HepG2 (cell line): ENCODE results near the gene XKR7. TPM values are rescaled to one million over a fixed set of nuclear protein-coding genes. Genes with fewer than 3 reads are reported as not detected.

Experiments used
- CENPX ChIP-seq: sonication (generic); formaldehyde crosslinking; IDR thresholded peaks from 2 replicates; pipeline ENCODE4 v1.9.0; 2021; ENCODE audit warnings: mild to moderate bottlenecking, missing genetic modification reagents, moderate library complexity
- ETV5 ChIP-seq: IDR thresholded peaks from 2 replicates; pipeline ENCODE4 v1.6.1; 2018; ENCODE audit warnings: missing biosample characterization, missing genetic modification reagents, inconsistent platforms, borderline replicate concordance
- EZH2 ChIP-seq: conservative IDR thresholded peaks from 2 replicates; pipeline ENCODE4 v1.6.1; 2012; ENCODE audit warnings: mild to moderate bottlenecking, low read depth, low read length, moderate library complexity
- NCOR1 ChIP-seq: fragments of 200-600 bp; sonication (generic); IDR thresholded peaks from 2 replicates; pipeline ENCODE4 v1.7.0; 2017; ENCODE audit warnings: antibody characterized with exemption, low read length, borderline replicate concordance
- ONECUT2 ChIP-seq: sonication (generic); formaldehyde crosslinking; IDR thresholded peaks from 2 replicates; pipeline ENCODE4 v1.4.0; 2020; ENCODE audit warnings: missing genetic modification reagents
- PAX8 ChIP-seq: sonication (generic); formaldehyde crosslinking; IDR thresholded peaks from 2 replicates; pipeline ENCODE4 v1.8.0; 2022; ENCODE audit warnings: mild to moderate bottlenecking, missing genetic modification reagents, borderline replicate concordance
- SRSF1 ChIP-seq: fragments of 200-400 bp; formaldehyde crosslinking; optimal IDR thresholded peaks from 2 replicates; pipeline ENCODE3; 2017; ENCODE audit warnings: mild to moderate bottlenecking, low read depth, low read length, moderate library complexity
- STAG1 ChIP-seq: sonication (generic); formaldehyde crosslinking; IDR thresholded peaks from 2 replicates; pipeline ENCODE4 v1.4.0; 2020; ENCODE audit warnings: missing genetic modification reagents
- TCF7L2 ChIP-seq: IDR thresholded peaks from 2 replicates; pipeline ENCODE4 v1.6.1; 2011; ENCODE audit warnings: mild to moderate bottlenecking, low read depth, low read length, moderate library complexity
- ZNF230 ChIP-seq: sonication (generic); formaldehyde crosslinking; IDR thresholded peaks from 2 replicates; pipeline ENCODE4 v1.4.0; 2020; ENCODE audit warnings: mild to moderate bottlenecking, missing genetic modification reagents
- ZNF546 ChIP-seq: sonication (generic); formaldehyde crosslinking; conservative IDR thresholded peaks from 2 replicates; pipeline ENCODE4 v1.8.1; 2023; ENCODE audit warnings: mild to moderate bottlenecking, missing genetic modification reagents
- ZNF629 ChIP-seq: sonication (generic); formaldehyde crosslinking; conservative IDR thresholded peaks from 2 replicates; pipeline ENCODE4 v1.5.0; 2020; ENCODE audit warnings: missing genetic modification reagents
- polyA plus RNA-seq, 8 experiments: library from polyadenylated mRNA; depleted of rRNA in 3 of 8; stranded (reverse) in 7 of 8; unstranded in 1 of 8; fragments of >200 nt; fragmentation: Illumina TruSeq in 4 of 8; extraction: Trizol in 4 of 8; gene quantifications; 2 replicates each; pipeline versions ENCODE4 v1.2.1 to v1.2.3, GENCODE V29; 2011 to 2016; ENCODE audit warnings: low read depth in 4 of 8, missing spikeins in 1 of 8, mixed read lengths in 1 of 8; ENCODE audit not compliant: insufficient read depth in 1 of 8
- total RNA-seq, 5 experiments: library from RNA; depleted of rRNA; stranded (reverse); fragments of >200 nt; fragmentation: Illumina TruSeq; extraction: Trizol; gene quantifications; 2 replicates each; pipeline ENCODE4 v1.2.3, GENCODE V29; 2016; ENCODE audit warnings: low read depth in 1 of 5
- TF ChIP-seq, protein P1 (sequence below): sonication (generic); formaldehyde crosslinking; IDR thresholded peaks from 2 replicates; pipeline ENCODE4 v1.8.0; 2022; ENCODE audit warnings: missing genetic modification reagents, mild to moderate bottlenecking, moderate library complexity, borderline replicate concordance
- TF ChIP-seq, protein P2 (sequence below): sonication (generic); formaldehyde crosslinking; IDR thresholded peaks from 2 replicates; pipeline ENCODE4 v1.9.0; 2021; ENCODE audit warnings: missing genetic modification reagents, borderline replicate concordance
- TF ChIP-seq, protein P3 (sequence below): sonication (generic); formaldehyde crosslinking; IDR thresholded peaks from 2 replicates; pipeline ENCODE4 v1.8.1; 2022; ENCODE audit warnings: low read depth, mild to moderate bottlenecking, missing genetic modification reagents
- TF ChIP-seq, protein P4 (sequence below), 2 experiments: sonication (generic) in 1 of 2; formaldehyde crosslinking in 1 of 2; IDR thresholded peaks; 2 replicates each; pipeline versions ENCODE4 v1.4.0 to v1.6.1; 2016 to 2020; ENCODE audit warnings: borderline replicate concordance in 1 of 2, low read depth in 1 of 2, mild to moderate bottlenecking in 1 of 2, missing genetic modification reagents in 1 of 2

Gene XKR7
- total and polyA plus RNA-seq, 2 of the 13 experiments (the other 11 are each of a cell fraction or from before 2014, with no cell fraction given), result not detected

DNA sequence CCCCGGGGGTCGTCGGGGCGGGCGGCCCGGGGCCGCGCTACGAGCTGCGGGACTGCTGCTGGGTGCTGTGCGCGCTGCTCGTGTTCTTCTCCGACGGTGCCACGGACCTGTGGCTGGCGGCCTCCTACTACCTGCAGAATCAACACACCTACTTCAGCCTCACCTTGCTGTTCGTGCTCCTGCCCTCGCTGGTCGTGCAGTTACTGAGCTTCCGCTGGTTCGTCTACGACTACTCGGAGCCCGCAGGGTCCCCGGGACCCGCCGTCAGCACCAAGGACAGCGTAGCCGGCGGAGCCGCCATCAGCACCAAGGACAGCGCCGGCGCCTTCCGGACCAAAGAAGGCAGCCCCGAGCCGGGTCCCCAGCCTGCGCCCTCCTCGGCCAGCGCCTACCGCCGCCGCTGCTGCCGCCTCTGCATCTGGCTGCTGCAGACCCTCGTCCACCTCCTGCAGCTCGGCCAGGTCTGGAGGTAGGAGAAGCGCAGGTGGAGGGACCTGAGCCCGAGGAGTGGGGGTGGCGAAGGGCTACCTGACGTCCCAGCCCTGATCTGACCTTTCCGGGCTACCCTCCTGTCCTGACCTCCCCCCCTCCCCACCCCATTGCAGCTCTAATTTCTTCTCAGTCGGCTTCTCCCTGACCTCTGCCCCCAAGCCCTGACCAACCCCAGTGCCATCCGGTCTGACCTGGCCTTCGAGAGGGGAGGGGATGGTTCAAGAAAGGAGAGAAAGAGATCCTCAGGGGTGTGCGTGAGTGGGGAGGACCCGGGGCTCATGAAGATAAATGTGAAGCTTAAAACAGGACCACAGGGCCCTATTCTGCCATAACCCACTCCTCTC is 558 bp downstream of the XKR7 start (continued):
- TF ChIP-seq, protein P1, sequence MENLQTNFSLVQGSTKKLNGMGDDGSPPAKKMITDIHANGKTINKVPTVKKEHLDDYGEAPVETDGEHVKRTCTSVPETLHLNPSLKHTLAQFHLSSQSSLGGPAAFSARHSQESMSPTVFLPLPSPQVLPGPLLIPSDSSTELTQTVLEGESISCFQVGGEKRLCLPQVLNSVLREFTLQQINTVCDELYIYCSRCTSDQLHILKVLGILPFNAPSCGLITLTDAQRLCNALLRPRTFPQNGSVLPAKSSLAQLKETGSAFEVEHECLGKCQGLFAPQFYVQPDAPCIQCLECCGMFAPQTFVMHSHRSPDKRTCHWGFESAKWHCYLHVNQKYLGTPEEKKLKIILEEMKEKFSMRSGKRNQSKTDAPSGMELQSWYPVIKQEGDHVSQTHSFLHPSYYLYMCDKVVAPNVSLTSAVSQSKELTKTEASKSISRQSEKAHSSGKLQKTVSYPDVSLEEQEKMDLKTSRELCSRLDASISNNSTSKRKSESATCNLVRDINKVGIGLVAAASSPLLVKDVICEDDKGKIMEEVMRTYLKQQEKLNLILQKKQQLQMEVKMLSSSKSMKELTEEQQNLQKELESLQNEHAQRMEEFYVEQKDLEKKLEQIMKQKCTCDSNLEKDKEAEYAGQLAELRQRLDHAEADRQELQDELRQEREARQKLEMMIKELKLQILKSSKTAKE (CRISPR knock-in tag), result peak; percentile 100
- peak; percentile 100 for TF ChIP-seq ZNF230 (CRISPR knock-in tag)
- no peak for TF ChIP-seq TCF7L2
- TF ChIP-seq ONECUT2, result peak; percentile 99
- no peak for TF ChIP-seq NCOR1
- peak; percentile 79 for TF ChIP-seq STAG1 (CRISPR knock-in tag)
- TF ChIP-seq ZNF546 (CRISPR knock-in tag), result peak; percentile 100
- 0 out of 2 replicates have a peak, but pooled peaks have one; percentile 40 for TF ChIP-seq EZH2
- TF ChIP-seq, protein P2, sequence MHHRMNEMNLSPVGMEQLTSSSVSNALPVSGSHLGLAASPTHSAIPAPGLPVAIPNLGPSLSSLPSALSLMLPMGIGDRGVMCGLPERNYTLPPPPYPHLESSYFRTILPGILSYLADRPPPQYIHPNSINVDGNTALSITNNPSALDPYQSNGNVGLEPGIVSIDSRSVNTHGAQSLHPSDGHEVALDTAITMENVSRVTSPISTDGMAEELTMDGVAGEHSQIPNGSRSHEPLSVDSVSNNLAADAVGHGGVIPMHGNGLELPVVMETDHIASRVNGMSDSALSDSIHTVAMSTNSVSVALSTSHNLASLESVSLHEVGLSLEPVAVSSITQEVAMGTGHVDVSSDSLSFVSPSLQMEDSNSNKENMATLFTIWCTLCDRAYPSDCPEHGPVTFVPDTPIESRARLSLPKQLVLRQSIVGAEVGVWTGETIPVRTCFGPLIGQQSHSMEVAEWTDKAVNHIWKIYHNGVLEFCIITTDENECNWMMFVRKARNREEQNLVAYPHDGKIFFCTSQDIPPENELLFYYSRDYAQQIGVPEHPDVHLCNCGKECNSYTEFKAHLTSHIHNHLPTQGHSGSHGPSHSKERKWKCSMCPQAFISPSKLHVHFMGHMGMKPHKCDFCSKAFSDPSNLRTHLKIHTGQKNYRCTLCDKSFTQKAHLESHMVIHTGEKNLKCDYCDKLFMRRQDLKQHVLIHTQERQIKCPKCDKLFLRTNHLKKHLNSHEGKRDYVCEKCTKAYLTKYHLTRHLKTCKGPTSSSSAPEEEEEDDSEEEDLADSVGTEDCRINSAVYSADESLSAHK (CRISPR knock-in tag), result peak; percentile 100
- TF ChIP-seq SRSF1, result peak; percentile 96
- TF ChIP-seq ETV5 (CRISPR knock-in tag), result peak; percentile 100
- peak; percentile 96 for TF ChIP-seq ZNF629 (CRISPR knock-in tag)
- TF ChIP-seq, protein P3, sequence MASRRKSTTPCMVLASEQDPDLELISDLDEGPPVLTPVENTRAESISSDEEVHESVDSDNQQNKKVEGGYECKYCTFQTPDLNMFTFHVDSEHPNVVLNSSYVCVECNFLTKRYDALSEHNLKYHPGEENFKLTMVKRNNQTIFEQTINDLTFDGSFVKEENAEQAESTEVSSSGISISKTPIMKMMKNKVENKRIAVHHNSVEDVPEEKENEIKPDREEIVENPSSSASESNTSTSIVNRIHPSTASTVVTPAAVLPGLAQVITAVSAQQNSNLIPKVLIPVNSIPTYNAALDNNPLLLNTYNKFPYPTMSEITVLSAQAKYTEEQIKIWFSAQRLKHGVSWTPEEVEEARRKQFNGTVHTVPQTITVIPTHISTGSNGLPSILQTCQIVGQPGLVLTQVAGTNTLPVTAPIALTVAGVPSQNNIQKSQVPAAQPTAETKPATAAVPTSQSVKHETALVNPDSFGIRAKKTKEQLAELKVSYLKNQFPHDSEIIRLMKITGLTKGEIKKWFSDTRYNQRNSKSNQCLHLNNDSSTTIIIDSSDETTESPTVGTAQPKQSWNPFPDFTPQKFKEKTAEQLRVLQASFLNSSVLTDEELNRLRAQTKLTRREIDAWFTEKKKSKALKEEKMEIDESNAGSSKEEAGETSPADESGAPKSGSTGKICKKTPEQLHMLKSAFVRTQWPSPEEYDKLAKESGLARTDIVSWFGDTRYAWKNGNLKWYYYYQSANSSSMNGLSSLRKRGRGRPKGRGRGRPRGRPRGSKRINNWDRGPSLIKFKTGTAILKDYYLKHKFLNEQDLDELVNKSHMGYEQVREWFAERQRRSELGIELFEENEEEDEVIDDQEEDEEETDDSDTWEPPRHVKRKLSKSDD (CRISPR knock-in tag), result peak; percentile 100
- peak; percentile 100 for TF ChIP-seq CENPX (CRISPR knock-in tag)
- TF ChIP-seq, protein P4, sequence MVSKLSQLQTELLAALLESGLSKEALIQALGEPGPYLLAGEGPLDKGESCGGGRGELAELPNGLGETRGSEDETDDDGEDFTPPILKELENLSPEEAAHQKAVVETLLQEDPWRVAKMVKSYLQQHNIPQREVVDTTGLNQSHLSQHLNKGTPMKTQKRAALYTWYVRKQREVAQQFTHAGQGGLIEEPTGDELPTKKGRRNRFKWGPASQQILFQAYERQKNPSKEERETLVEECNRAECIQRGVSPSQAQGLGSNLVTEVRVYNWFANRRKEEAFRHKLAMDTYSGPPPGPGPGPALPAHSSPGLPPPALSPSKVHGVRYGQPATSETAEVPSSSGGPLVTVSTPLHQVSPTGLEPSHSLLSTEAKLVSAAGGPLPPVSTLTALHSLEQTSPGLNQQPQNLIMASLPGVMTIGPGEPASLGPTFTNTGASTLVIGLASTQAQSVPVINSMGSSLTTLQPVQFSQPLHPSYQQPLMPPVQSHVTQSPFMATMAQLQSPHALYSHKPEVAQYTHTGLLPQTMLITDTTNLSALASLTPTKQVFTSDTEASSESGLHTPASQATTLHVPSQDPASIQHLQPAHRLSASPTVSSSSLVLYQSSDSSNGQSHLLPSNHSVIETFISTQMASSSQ (IDR thresholded peaks at IDR 0.05; ENCODE audit: low read depth), result no peak
- TF ChIP-seq, protein P4 (CRISPR knock-in tag; IDR thresholded peaks at IDR 0.05; ENCODE audit: borderline replicate concordance), result peak; percentile 98
- TF ChIP-seq PAX8 (CRISPR knock-in tag), result peak; percentile 100
